ENCODE data around the gene ABT1.

ABT1 gene

GRCh38 chr6:26623339-26623859 lies 26.6 kb downstream of the ABT1 start:
- H3K4me3 ChIP-seq (ENCODE audit: low read depth, low read length) = no peak overlapping the region
- H3K4me1 ChIP-seq = no peaks in the 10 kb centered on the region
- H2AFZ ChIP-seq = no peak overlapping the region
- no peaks in the 10 kb centered on the region for H3K9me3 ChIP-seq (ENCODE audit: control insufficient read depth, low read length)
- H3K27me3 ChIP-seq (ENCODE audit: control insufficient read depth, insufficient read depth, low read length) = no peaks in the 10 kb centered on the region
- no peaks in the 10 kb centered on the region for H3K79me2 ChIP-seq
- no peak overlapping the region for H3K27ac ChIP-seq
- H3K4me2 ChIP-seq (ENCODE audit: low read length) = no peak overlapping the region
- TF ChIP-seq CTCF (IDR thresholded peaks at IDR 0.05) = no peak
- H3K36me3 ChIP-seq (ENCODE audit: control insufficient read depth, insufficient read depth, low read length) = no peaks in the 10 kb centered on the region
- H3K9ac ChIP-seq = no peak overlapping the region

- no peaks in the 10 kb centered on the region for H3K9me3 ChIP-seq (ENCODE audit: control insufficient read depth, low read length)
- H3K9ac ChIP-seq = no peak overlapping the region
- no peak overlapping the region for H3K27ac ChIP-seq
- no peak overlapping the region for H3K4me2 ChIP-seq (ENCODE audit: low read length)
- no peaks in the 10 kb centered on the region for H3K36me3 ChIP-seq (ENCODE audit: control insufficient read depth, insufficient read depth, low read length)
- no peaks in the 10 kb centered on the region for H3K79me2 ChIP-seq
- TF ChIP-seq CTCF (IDR thresholded peaks at IDR 0.05) = no peak
- no peak overlapping the region for H2AFZ ChIP-seq
- H3K4me1 ChIP-seq = no peaks in the 10 kb centered on the region
- H3K27me3 ChIP-seq (ENCODE audit: control insufficient read depth, insufficient read depth, low read length) = no peaks in the 10 kb centered on the region
- no peak overlapping the region for H3K4me3 ChIP-seq (ENCODE audit: low read depth, low read length)
Measured at GRCh38 chr6:26624557-26624956, 27.8 kb downstream of the ABT1 start.

DNA sequence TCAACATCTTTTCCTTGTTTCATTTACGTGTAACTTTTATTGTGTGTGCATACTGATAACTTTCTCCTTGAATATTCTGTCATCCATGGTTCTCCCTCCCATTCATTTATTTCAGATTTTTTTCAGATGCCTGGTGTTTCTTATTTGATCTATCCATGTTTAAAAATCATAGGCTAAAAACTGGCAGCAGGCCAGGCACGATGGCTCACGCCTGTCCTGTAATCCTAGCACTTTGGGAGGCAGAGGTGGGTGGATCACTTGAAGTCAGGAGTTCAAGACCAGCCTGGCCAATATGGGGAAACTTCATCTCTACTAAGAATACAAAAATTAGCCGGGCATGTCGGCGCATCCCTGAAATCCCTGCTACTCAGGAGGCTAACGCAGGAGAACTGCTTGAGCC lies 31.1 kb downstream of the ABT1 start:
- no peaks in the 10 kb centered on the region for H3K4me1 ChIP-seq
- no peaks in the 10 kb centered on the region for H3K27me3 ChIP-seq (ENCODE audit: control insufficient read depth, insufficient read depth, low read length)
- H3K4me3 ChIP-seq (ENCODE audit: low read depth, low read length) = no peak overlapping the region
- no peak for TF ChIP-seq CTCF (IDR thresholded peaks at IDR 0.05)
- H3K36me3 ChIP-seq (ENCODE audit: control insufficient read depth, insufficient read depth, low read length) = no peaks in the 10 kb centered on the region
- H3K27ac ChIP-seq = no peak overlapping the region
- H2AFZ ChIP-seq = no peak overlapping the region
- no peak overlapping the region for H3K9ac ChIP-seq
- H3K4me2 ChIP-seq (ENCODE audit: low read length) = no peak overlapping the region
- no peaks in the 10 kb centered on the region for H3K79me2 ChIP-seq
- H3K9me3 ChIP-seq (ENCODE audit: control insufficient read depth, low read length) = no peaks in the 10 kb centered on the region

DNA sequence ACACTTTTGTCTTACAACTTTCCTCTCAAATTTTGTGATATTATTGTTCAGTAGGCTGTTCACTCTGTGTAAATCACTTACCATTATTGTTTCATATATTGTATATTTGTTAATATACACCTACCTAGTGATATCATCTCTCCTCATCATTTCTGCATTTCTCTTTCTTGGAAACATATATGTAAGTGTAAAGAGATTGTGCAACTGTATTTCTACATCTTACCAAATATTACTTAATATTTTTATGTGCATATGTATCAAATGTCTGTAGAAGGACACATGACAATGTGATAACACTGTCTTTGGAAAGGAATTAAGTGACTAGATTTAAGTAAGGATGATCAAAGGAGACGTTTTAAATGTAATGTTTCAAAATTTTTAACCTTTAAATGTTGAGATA lies 32.6 kb downstream of the ABT1 start:
- H3K27ac ChIP-seq = no peak overlapping the region
- no peaks in the 10 kb centered on the region for H3K27me3 ChIP-seq (ENCODE audit: control insufficient read depth, insufficient read depth, low read length)
- no peak for TF ChIP-seq CTCF (IDR thresholded peaks at IDR 0.05)
- H2AFZ ChIP-seq = no peak overlapping the region
- no peaks in the 10 kb centered on the region for H3K36me3 ChIP-seq (ENCODE audit: control insufficient read depth, insufficient read depth, low read length)
- H3K9ac ChIP-seq = no peak overlapping the region
- no peak overlapping the region for H3K4me2 ChIP-seq (ENCODE audit: low read length)
- H3K4me3 ChIP-seq (ENCODE audit: low read depth, low read length) = no peak overlapping the region
- no peaks in the 10 kb centered on the region for H3K79me2 ChIP-seq
- H3K4me1 ChIP-seq = no peaks in the 10 kb centered on the region
- no peaks in the 10 kb centered on the region for H3K9me3 ChIP-seq (ENCODE audit: control insufficient read depth, low read length)

GRCh38 chr6:26640806-26641205 lies 44.1 kb downstream of the ABT1 start:
- Histone ChIP-seq H3K27me3 (ENCODE audit: control insufficient read depth, insufficient read depth, low read length) (no peaks in the 10 kb centered on the region), H3K9me3 (ENCODE audit: control insufficient read depth, low read length) (no peaks in the 10 kb centered on the region), H3K27ac (no peak overlapping the region), H3K4me2 (ENCODE audit: low read length) (no peak overlapping the region), H3K9ac (no peak overlapping the region), H3K4me3 (ENCODE audit: low read depth, low read length) (no peak overlapping the region), H2AFZ (no peak overlapping the region), H3K36me3 (ENCODE audit: control insufficient read depth, insufficient read depth, low read length) (peaks cover 14% of the 10 kb centered on the region), H3K4me1 (no peaks in the 10 kb centered on the region), H3K79me2 (peaks cover 26% of the 10 kb centered on the region)
- TF ChIP-seq CTCF (IDR thresholded peaks at IDR 0.05) = no peak
